GM12872 (cell line): Measurements from ENCODE around the gene THSD8.

ENCODE experiments used
- TF ChIP-seq, protein P1 (sequence below): IDR thresholded peaks from 3 replicates; pipeline ENCODE4 v1.5.1; 2011; ENCODE audit warnings: low read depth, mild to moderate bottlenecking, low read length, moderate library complexity; ENCODE audit not compliant: insufficient read depth

The THSD8 gene

GRCh38 chr19:12847159-12848139 is 45.6 kb downstream of the THSD8 start:
- TF ChIP-seq, protein P1, sequence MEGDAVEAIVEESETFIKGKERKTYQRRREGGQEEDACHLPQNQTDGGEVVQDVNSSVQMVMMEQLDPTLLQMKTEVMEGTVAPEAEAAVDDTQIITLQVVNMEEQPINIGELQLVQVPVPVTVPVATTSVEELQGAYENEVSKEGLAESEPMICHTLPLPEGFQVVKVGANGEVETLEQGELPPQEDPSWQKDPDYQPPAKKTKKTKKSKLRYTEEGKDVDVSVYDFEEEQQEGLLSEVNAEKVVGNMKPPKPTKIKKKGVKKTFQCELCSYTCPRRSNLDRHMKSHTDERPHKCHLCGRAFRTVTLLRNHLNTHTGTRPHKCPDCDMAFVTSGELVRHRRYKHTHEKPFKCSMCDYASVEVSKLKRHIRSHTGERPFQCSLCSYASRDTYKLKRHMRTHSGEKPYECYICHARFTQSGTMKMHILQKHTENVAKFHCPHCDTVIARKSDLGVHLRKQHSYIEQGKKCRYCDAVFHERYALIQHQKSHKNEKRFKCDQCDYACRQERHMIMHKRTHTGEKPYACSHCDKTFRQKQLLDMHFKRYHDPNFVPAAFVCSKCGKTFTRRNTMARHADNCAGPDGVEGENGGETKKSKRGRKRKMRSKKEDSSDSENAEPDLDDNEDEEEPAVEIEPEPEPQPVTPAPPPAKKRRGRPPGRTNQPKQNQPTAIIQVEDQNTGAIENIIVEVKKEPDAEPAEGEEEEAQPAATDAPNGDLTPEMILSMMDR, result peak; percentile 96
